Heart left ventricle (tissue), 16 donors: ENCODE data around the gene ANXA9. TPM values are rescaled to one million over a fixed set of nuclear protein-coding genes. Genes with fewer than 3 reads are reported as not detected.

ENCODE experiments used
- ATAC-seq, 4 donors: fragments of 200-7000 bp; cut with Tn5 transposase; one replicate each; pipeline ENCODE4 v1.9.1; 2020 to 2022; ENCODE audit warnings: moderate library complexity in 4 of 4, mild to moderate bottlenecking in 3 of 4, moderate number of reproducible peaks in 1 of 4
- DNase-seq, 5 donors: peaks; one replicate each; pipeline ENCODE4 v3.0.0-alpha.2; 2020
- H3K27ac ChIP-seq, 12 donors: fragments of 200-600 bp; sonication (generic) in 4 of 12; one replicate each; pipeline versions ENCODE4 v1.5.0 to v1.8.0; 2016 to 2022; ENCODE audit warnings: mild to moderate bottlenecking in 2 of 12
- H3K27me3 ChIP-seq, 9 donors: fragments of 200-600 bp; sonication (generic) in 2 of 9; one replicate each; pipeline versions ENCODE4 v1.5.1 to v1.8.0; 2016 to 2022; ENCODE audit warnings: mild to moderate bottlenecking in 3 of 9
- H3K36me3 ChIP-seq, 9 donors: fragments of 200-600 bp; sonication (generic) in 2 of 9; one replicate each; pipeline versions ENCODE4 v1.5.0 to v1.8.0; 2018 to 2022; ENCODE audit warnings: mild to moderate bottlenecking in 2 of 9
- H3K4me1 ChIP-seq, 12 donors: fragments of 200-600 bp; sonication (generic) in 4 of 12; one replicate each; pipeline versions ENCODE4 v1.5.0 to v1.8.0; 2016 to 2022; ENCODE audit warnings: mild to moderate bottlenecking in 3 of 12
- H3K4me3 ChIP-seq, 12 donors: fragments of 200-600 bp; sonication (generic) in 4 of 12; one replicate each; pipeline versions ENCODE4 v1.5.0 to v1.8.0; 2017 to 2022; ENCODE audit warnings: mild to moderate bottlenecking in 9 of 12, moderate library complexity in 4 of 12
- H3K9me3 ChIP-seq, 12 donors: fragments of 200-600 bp; sonication (generic) in 4 of 12; one replicate each; pipeline versions ENCODE4 v1.5.0 to v1.8.0; 2016 to 2022; ENCODE audit warnings: mild to moderate bottlenecking in 1 of 12
- CTCF ChIP-seq, 12 donors: fragments of 200-600 bp; sonication (generic) in 4 of 12; IDR thresholded peaks; one replicate each; pipeline versions ENCODE4 v1.5.0 to v1.8.0; 2018 to 2022; ENCODE audit warnings: antibody characterized with exemption in 12 of 12, mild to moderate bottlenecking in 5 of 12
- POLR2A ChIP-seq, 2 donors: fragments of 450-650 bp; IDR thresholded peaks; one replicate each; pipeline ENCODE4 v1.6.1; 2017; ENCODE audit warnings: antibody characterized with exemption in 2 of 2, mild to moderate bottlenecking in 2 of 2, moderate library complexity in 2 of 2
- WGBS, 4 donors: extraction: QIAGEN DNeasy Blood & Tissue Kit in 2 of 4; methylation state at CpG; one replicate each; pipeline versions ENCODE4 v1.1.5 to v1.1.7; 2013 to 2018; 5-methylcytosine and 5-hydroxymethylcytosine counted together
- intact Hi-C, 10 donors: fragments of 100-400 bp; cut with DNase I; formaldehyde crosslinking; loops; one replicate each; pipeline versions ENCODE4 v1.11.1 to v1.14.2; 2022
- long read RNA-seq, 3 donors: library from polyadenylated mRNA; unstranded; transcript quantifications; one replicate each; pipeline ENCODE4 v2.0.0, GENCODE V29; 2020 to 2021
- polyA plus RNA-seq, 2 donors: library from polyadenylated mRNA; stranded (reverse); fragments of 200-250 nt; gene quantifications; one replicate each; pipeline ENCODE4 v1.2.3, GENCODE V29; 2013
- total RNA-seq, 9 donors: library from RNA; depleted of rRNA in 2 of 9; stranded (reverse); fragments of >200 nt in 2 of 9; fragmentation: NEBNext Ultra II Directional in 3 of 9; extraction: Animal tissue kit (Norgen Biotek cat#: 25700) in 3 of 9; gene quantifications; one replicate each; pipeline versions ENCODE4 v1.1.0 to v1.2.4, GENCODE V29; 2016 to 2023
- donor health status: ischemic (EF 13 %, LVEDD 7.1; RV severe dilation, severe dysfunction).
- donor health status: healthy with polysubstance abuse.
- donor health status: DM: no; HTN: yes; CAD: no.
- donor health status: DM: no; HTN: no; CAD: no.
- donor health status: ischemic (EF 25% LVEDD 6.9; RV normal size, moderate dysfunction).
- donor health status: ischemic (EF 25% LVEDD 5.7; RV mildly dilated, moderate dysfunction).
- donor health status: healthy.
- donor health status: DM: yes; HTN: yes; CAD: no.
- donor health status: ischemic (EF 35%, LVEDD 5.7; RV mildly dilated, moderate dysfunction).
- donor health status: nonischemic (EF 11% LVEDD 7.7; RV severe dilation, severe dysfunction).
- donor health status: DM: yes; HTN: yes; CAD: no.
- donor health status: PGD.
- donor health status: ischemic (EF 29% LVEDD 5.4; RV normal size, mild dysfunction).
- donor health status: nonischemic (EF 23%, LVEDD 6.1; RV moderate dilation, normal function).

The ANXA9 gene
- total RNA-seq (1 to 10 TPM in 1 of 9 donors, under 1 TPM in 3, not detected in 5; 0.12 to 2.0 (median 0.35) TPM), polyA plus RNA-seq (under 1 TPM in 1 of 2 donors, not detected in 1; 0.19 TPM)
- long read RNA-seq, donor 1, partial matches to known transcripts: 0 of 2 reads
- long read RNA-seq, donor 1, other reads (novel, unspliced or antisense): 2 of 2 reads
- long read RNA-seq, donor 2, partial matches to known transcripts: 0 of 4 reads
- long read RNA-seq, donor 2, other reads (novel, unspliced or antisense): 4 of 4 reads
- long read RNA-seq, donor 3, partial matches to known transcripts: 0 of 2 reads
- long read RNA-seq, donor 3, other reads (novel, unspliced or antisense): 2 of 2 reads

- DNase-seq (no peak), ATAC-seq (no peak)
- 63 to 77% (median 72%) methylated on average over 10 to 12 of the region's 12 CpGs for WGBS, 4 donors
- H3K27me3 ChIP-seq: no peaks in the 10 kb centered on the region
- H3K4me1 ChIP-seq: peaks cover 0 to 29% (median 7%) of the 10 kb centered on the region in 12 donors
- no peaks in the 10 kb centered on the region for H3K9me3 ChIP-seq
- intact Hi-C loops: loop anchor here in 1 of 10 donors (2.0 kb wide), 1 partner anchor 15 kb away; no protein-coding TSS in a partner anchor
- H3K27ac ChIP-seq: no peak within 1 kb of the TSS
- TF ChIP-seq POLR2A (IDR thresholded peaks at IDR 0.05) (no peak), CTCF (IDR thresholded peaks at IDR 0.05) (no peak)
- no peaks in the 10 kb centered on the region for H3K36me3 ChIP-seq
- H3K4me3 ChIP-seq: no peak within 1 kb of the TSS
Observed at GRCh38 chr1:150981805-150982712, at the start of gene ANXA9. Gene ANXA9, plus strand, starts transcription at chr1:150982292. Its CDS starts 814 bp downstream, at chr1:150983106.

GRCh38 chr1:150944856-150945255 is 37.2 kb upstream of the ANXA9 start:
- peaks cover 0 to 100% (median 99%) of the 10 kb centered on the region in 9 donors for H3K36me3 ChIP-seq
- DNase-seq: no peak
- H3K27me3 ChIP-seq: no peaks in the 10 kb centered on the region
- H3K9me3 ChIP-seq: no peaks in the 10 kb centered on the region
- ATAC-seq: no peak
- TF ChIP-seq POLR2A (IDR thresholded peaks at IDR 0.05) (no peak), CTCF (IDR thresholded peaks at IDR 0.05) (no peak)
- H3K27ac ChIP-seq: no peak overlapping the region
- 75 to 86% (median 80%) methylated on average over 5 of the region's 5 CpGs for WGBS, 4 donors
- intact Hi-C loops: loop anchor here in 1 of 10 donors (5.0 kb wide), 1 partner anchor 118 kb away; no protein-coding TSS in a partner anchor
- no peaks in the 10 kb centered on the region for H3K4me1 ChIP-seq
- H3K4me3 ChIP-seq: no peak overlapping the region

GRCh38 chr1:150954708-150955107 is 27.4 kb upstream of the ANXA9 start:
- intact Hi-C loops: no loop called here
- H3K27ac ChIP-seq: no peak overlapping the region
- DNase-seq (no peak), ATAC-seq (no peak)
- H3K4me1 ChIP-seq: no peaks in the 10 kb centered on the region
- H3K9me3 ChIP-seq: no peaks in the 10 kb centered on the region
- H3K27me3 ChIP-seq: no peaks in the 10 kb centered on the region
- peaks cover 3 to 100% (median 99%) of the 10 kb centered on the region in 9 donors for H3K36me3 ChIP-seq
- no peak for TF ChIP-seq POLR2A (IDR thresholded peaks at IDR 0.05)
- no peak for TF ChIP-seq CTCF (IDR thresholded peaks at IDR 0.05)
- 92 to 94% (median 93%) methylated on average over 3 of the region's 3 CpGs for WGBS, 4 donors
- H3K4me3 ChIP-seq: no peak overlapping the region

- Histone ChIP-seq H3K9me3 (no peaks in the 10 kb centered on the region), H3K27ac (no peak overlapping the region), H3K27me3 (no peaks in the 10 kb centered on the region), H3K36me3 (peaks cover 3 to 100% (median 99%) of the 10 kb centered on the region in 9 donors), H3K4me3 (no peak overlapping the region), H3K4me1 (no peaks in the 10 kb centered on the region)
- ATAC-seq (peak in 1 of 4 donors; percentile 57), DNase-seq (no peak)
- TF ChIP-seq POLR2A (IDR thresholded peaks at IDR 0.05) (no peak), CTCF (IDR thresholded peaks at IDR 0.05) (no peak)
- intact Hi-C loops: no loop called here
Observed at GRCh38 chr1:150955280-150955679, 26.8 kb upstream of the ANXA9 start.
